Spleen (tissue), 7 donors: Measurements from ENCODE around the gene PRMT9.

ENCODE experiments used
- POLR2A ChIP-seq, 3 donors: fragments of 450-650 bp; IDR thresholded peaks; one replicate each; pipeline ENCODE4 v1.5.1; 2017; ENCODE audit warnings: antibody characterized with exemption in 3 of 3, mild to moderate bottlenecking in 1 of 3
- TF ChIP-seq, protein P1 (sequence below), 11 experiments: fragments of 200-600 bp in 7 of 11; fragments of 450-650 bp in 4 of 11; sonication (generic) in 4 of 11; IDR thresholded peaks in 8 of 11; conservative IDR thresholded peaks in 3 of 11; 1 replicate in 7 of 11; 2 replicates in 4 of 11; pipeline versions ENCODE4 v1.4.0 to v1.8.0; 2016 to 2021; ENCODE audit warnings: antibody characterized with exemption in 11 of 11, inconsistent platforms in 4 of 11, mild to moderate bottlenecking in 1 of 11
- donor health status: DM: no; HTN: no; CAD: no; lungs with moderate emphysema.
- donor health status: DM: no; HTN: no; CAD: no.
- donor health status: DM: no; HTN: no; CAD: no.

GRCh38 chr4:147589586-147589985, 94.4 kb downstream of the PRMT9 start:
- TF ChIP-seq, protein P1, sequence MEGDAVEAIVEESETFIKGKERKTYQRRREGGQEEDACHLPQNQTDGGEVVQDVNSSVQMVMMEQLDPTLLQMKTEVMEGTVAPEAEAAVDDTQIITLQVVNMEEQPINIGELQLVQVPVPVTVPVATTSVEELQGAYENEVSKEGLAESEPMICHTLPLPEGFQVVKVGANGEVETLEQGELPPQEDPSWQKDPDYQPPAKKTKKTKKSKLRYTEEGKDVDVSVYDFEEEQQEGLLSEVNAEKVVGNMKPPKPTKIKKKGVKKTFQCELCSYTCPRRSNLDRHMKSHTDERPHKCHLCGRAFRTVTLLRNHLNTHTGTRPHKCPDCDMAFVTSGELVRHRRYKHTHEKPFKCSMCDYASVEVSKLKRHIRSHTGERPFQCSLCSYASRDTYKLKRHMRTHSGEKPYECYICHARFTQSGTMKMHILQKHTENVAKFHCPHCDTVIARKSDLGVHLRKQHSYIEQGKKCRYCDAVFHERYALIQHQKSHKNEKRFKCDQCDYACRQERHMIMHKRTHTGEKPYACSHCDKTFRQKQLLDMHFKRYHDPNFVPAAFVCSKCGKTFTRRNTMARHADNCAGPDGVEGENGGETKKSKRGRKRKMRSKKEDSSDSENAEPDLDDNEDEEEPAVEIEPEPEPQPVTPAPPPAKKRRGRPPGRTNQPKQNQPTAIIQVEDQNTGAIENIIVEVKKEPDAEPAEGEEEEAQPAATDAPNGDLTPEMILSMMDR (IDR thresholded peaks at IDR 0.05 in 8 of 11, conservative IDR thresholded peaks at IDR 0.05 in 3 of 11), result no peak
- TF ChIP-seq POLR2A (IDR thresholded peaks at IDR 0.05), result no peak
